CD4-positive, alpha-beta T cell treated with Interleukin-12 subunit alpha and Interleukin-12 subunit beta, for 1 hour (primary cell): Measurements from ENCODE around the gene BRD4.

Experiments used
- DNase-seq: peaks from one replicate; pipeline ENCODE4 v3.0.0-alpha.2; 2020

Gene BRD4

GRCh38 chr19:15188851-15189250 lies 143.5 kb downstream of the BRD4 start:
- DNase-seq, result no peak

- no peak for DNase-seq
Observed at GRCh38 chr19:15187026-15188007, 145.0 kb downstream of the BRD4 start.
